Body of pancreas (tissue), 4 donors: ENCODE data around the gene ASS1. TPM values are rescaled to one million over a fixed set of nuclear protein-coding genes. Genes with fewer than 3 reads are reported as not detected.

ENCODE experiments used
- ATAC-seq: fragments of 150-250 bp; one replicate; pipeline ENCODE4 v1.9.1; 2016
- DNase-seq, 4 donors: peaks; one replicate each; pipeline ENCODE4 v3.0.0-alpha.2; 2019
- H3K27ac ChIP-seq, 4 donors: fragments of 200-600 bp; sonication (generic); 1 replicate in 3 of 4; 2 replicates in 1 of 4; pipeline versions ENCODE4 v1.5.1 to v1.6.1; 2016 to 2019; ENCODE audit warnings: mild to moderate bottlenecking in 1 of 4, mixed read lengths in 1 of 4, moderate library complexity in 1 of 4
- H3K27me3 ChIP-seq, 2 donors: fragments of 200-600 bp; sonication (generic); one replicate each; pipeline ENCODE4 v1.6.0; 2016; ENCODE audit warnings: mild to moderate bottlenecking in 1 of 2
- H3K36me3 ChIP-seq, 2 donors: fragments of 200-600 bp; sonication (generic); replicated peaks in 1 of 2; 2 replicates each; pipeline ENCODE4 v1.5.1; 2016; ENCODE audit warnings: low read depth in 2 of 2; ENCODE audit not compliant: insufficient read depth in 1 of 2
- H3K4me1 ChIP-seq: fragments of 200-600 bp; sonication (generic); one replicate; pipeline ENCODE4 v1.6.0; 2016
- H3K4me3 ChIP-seq, 2 donors: fragments of 200-600 bp; sonication (generic); 1 replicate in 1 of 2; 2 replicates in 1 of 2; pipeline ENCODE4 v1.5.1; 2016 to 2019
- H3K9me3 ChIP-seq, 3 donors: fragments of 200-600 bp; sonication (generic); 1 replicate in 2 of 3; 2 replicates in 1 of 3; pipeline ENCODE4 v1.5.1; 2016
- POLR2A ChIP-seq, 3 donors: fragments of 450-650 bp; IDR thresholded peaks; one replicate each; pipeline ENCODE4 v1.6.1; 2016; ENCODE audit warnings: antibody characterized with exemption in 3 of 3, mild to moderate bottlenecking in 2 of 3
- WGBS, 2 donors: methylation state at CpG; one replicate each; pipeline ENCODE4 v1.1.5; 2017; 5-methylcytosine and 5-hydroxymethylcytosine counted together
- intact Hi-C: fragments of 100-400 bp; cut with DNase I; formaldehyde crosslinking; loops from one replicate; pipeline ENCODE4 v1.15.1; 2023
- total RNA-seq, 2 donors: library from RNA; depleted of rRNA; stranded (reverse); fragments of >200 nt; gene quantifications; one replicate each; pipeline ENCODE4 v1.1.0, GENCODE V29; 2016
- TF ChIP-seq, protein P1 (sequence below), 7 experiments: fragments of 450-650 bp in 4 of 7; fragments of 200-600 bp in 3 of 7; sonication (generic) in 3 of 7; IDR thresholded peaks; one replicate each; pipeline ENCODE4 v1.5.1; 2016 to 2019; ENCODE audit warnings: antibody characterized with exemption in 7 of 7

The ASS1 gene
- total RNA-seq, 2 donors from 2014 or later = 31.6 to 120 TPM

DNA sequence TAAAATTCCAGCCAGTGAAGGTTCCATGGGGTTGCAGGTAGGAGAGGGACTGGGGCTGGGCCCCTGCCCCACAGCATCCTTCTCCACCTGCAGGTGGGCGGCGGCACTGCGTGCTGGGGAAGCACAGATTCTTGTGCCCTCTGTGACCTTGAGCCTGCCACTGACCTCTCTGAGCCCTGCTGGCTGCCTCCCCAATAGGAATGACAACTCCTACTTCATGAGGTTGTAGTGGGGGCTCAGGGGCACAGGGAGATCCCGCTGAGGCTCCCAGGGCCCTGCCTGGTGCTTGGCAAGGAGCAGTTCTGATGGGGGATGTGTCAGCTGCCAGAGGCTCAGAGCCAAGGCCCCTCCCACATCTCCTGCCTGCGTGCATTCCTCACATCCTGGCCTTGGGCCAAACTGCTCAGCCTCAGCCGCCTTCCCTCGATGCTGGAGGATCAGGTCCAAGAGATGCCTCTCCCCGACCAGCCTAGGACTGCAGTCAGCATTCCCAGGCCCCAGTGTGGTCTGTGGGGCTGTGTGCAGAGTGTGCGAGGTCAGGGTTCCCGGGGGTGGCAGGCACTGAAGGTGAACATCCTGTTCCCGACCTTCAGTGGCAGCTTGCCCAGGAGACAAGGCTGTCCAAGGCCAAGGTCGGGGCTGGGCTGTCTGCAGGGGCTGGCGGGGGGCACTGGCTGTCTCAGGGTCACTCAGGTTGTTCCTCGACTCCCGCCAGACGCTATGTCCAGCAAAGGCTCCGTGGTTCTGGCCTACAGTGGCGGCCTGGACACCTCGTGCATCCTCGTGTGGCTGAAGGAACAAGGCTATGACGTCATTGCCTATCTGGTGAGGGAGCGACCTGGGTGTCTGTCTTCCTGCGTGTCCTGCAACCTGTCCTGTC lies 7.0 kb downstream of the ASS1 start:
- H3K9me3 ChIP-seq = no peaks in the 10 kb centered on the region
- TF ChIP-seq POLR2A (IDR thresholded peaks at IDR 0.05) = no peak
- TF ChIP-seq, protein P1, sequence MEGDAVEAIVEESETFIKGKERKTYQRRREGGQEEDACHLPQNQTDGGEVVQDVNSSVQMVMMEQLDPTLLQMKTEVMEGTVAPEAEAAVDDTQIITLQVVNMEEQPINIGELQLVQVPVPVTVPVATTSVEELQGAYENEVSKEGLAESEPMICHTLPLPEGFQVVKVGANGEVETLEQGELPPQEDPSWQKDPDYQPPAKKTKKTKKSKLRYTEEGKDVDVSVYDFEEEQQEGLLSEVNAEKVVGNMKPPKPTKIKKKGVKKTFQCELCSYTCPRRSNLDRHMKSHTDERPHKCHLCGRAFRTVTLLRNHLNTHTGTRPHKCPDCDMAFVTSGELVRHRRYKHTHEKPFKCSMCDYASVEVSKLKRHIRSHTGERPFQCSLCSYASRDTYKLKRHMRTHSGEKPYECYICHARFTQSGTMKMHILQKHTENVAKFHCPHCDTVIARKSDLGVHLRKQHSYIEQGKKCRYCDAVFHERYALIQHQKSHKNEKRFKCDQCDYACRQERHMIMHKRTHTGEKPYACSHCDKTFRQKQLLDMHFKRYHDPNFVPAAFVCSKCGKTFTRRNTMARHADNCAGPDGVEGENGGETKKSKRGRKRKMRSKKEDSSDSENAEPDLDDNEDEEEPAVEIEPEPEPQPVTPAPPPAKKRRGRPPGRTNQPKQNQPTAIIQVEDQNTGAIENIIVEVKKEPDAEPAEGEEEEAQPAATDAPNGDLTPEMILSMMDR (IDR thresholded peaks at IDR 0.05) = peak in 5 of 7 experiments; percentile 14 to 39 (median 31)
- H3K27me3 ChIP-seq = no peaks in the 10 kb centered on the region
- DNase-seq = peak; percentile 78 to 93 (median 88)
- no peaks in the 10 kb centered on the region for H3K36me3 ChIP-seq
- peak overlapping the region; percentile 47 to 79 (median 70) for H3K27ac ChIP-seq
- peaks cover 50% of the 10 kb centered on the region for H3K4me1 ChIP-seq
- peak; percentile 62 for ATAC-seq
- no peak overlapping the region for H3K4me3 ChIP-seq
- 19 to 25% methylated on average over 5 to 23 of the region's 23 CpGs for WGBS, 2 donors
- intact Hi-C loops = no loop called here

DNA sequence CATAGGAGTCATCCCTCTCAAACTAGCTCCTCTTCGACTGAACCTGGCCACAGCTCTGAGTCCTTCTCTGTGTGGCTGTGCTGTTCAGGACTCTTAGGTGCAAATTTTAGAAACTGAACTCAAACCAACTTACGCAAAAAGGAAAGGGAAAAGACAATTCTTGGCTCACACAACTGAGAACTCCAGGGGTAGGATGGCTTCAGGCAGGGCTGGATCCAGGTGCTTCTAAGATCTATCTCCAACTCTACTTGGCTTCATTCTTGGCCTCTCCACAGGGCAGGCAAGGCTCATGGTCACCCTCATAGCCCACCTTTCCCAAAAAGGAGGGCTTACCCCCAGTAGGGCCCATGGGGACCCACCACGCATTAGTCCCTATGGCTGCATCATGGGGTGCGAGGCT lies 8.1 kb downstream of the ASS1 start:
- no peak overlapping the region for H3K4me3 ChIP-seq
- H3K9me3 ChIP-seq = no peaks in the 10 kb centered on the region
- H3K27me3 ChIP-seq = no peaks in the 10 kb centered on the region
- TF ChIP-seq, protein P1 (IDR thresholded peaks at IDR 0.05) = no peak
- TF ChIP-seq POLR2A (IDR thresholded peaks at IDR 0.05) = no peak
- no peaks in the 10 kb centered on the region for H3K36me3 ChIP-seq
- ATAC-seq (no peak), DNase-seq (no peak)
- intact Hi-C loops = no loop called here
- WGBS, 2 donors = 94 to 100% methylated on average over 4 of the region's 4 CpGs
- peak overlapping the region in 3 of 4 donors; percentile 62 to 79 (median 77) for H3K27ac ChIP-seq
- peaks cover 42% of the 10 kb centered on the region for H3K4me1 ChIP-seq

DNA sequence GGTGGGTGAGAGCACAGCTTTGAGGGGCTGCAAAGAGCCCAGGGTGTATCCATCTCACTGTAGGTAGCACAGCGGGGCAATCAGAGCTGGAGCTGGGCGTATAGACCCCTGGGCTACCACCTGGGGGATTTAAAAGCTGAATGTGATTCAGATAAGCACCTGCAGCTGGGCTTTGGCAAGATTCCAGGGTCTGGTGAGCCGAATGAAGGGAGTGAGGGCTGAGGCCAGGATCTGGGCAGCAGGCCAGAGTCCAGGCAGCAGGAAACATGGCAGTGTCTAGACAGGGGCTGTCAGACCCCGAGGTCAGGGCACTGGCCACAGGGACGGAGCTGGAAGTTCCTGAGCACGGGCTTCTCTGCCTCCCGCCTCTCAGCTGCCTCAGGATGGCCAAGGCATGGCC lies 8.7 kb downstream of the ASS1 start:
- Histone ChIP-seq H3K4me1 (peaks cover 42% of the 10 kb centered on the region), H3K27me3 (no peaks in the 10 kb centered on the region), H3K36me3 (no peaks in the 10 kb centered on the region), H3K27ac (peak overlapping the region; percentile 6 to 40 (median 26)), H3K4me3 (no peak overlapping the region), H3K9me3 (no peaks in the 10 kb centered on the region)
- peak; percentile 80 to 94 (median 88) for DNase-seq
- 15 to 21% methylated on average over 7 of the region's 7 CpGs for WGBS, 2 donors
- intact Hi-C loops = no loop called here
- no peak for TF ChIP-seq POLR2A (IDR thresholded peaks at IDR 0.05)
- TF ChIP-seq, protein P1 (IDR thresholded peaks at IDR 0.05) = no peak
- no peak for ATAC-seq

DNA sequence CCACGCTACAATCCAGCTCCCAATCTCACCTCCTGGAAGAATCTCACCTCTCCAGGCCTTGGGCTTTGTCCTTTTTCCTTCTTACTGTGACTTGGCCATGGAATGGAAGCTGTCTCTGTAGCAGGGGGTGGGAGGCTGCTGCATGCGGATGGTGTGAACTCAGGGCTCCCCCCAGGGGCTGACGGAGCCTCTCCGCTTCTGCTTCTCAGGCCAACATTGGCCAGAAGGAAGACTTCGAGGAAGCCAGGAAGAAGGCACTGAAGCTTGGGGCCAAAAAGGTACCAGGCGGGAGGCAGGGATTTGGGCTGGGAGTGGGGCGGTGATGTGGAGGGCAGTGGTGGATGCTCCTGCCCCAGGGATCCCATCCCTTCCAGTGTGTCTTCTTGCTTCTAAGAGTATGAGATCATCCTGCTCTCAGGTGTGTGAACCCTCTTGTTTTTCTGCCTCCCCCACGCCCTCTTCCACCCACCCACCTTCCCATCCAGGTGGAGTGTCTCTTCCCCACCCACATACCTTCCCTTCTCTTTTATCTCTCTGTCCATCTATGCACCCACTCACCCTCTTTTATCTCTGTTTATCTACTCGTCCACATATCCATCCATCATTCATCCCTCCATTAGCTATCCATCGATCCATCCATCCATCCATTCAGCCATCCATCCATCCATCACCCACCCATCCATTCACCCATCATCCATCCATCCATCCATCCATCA lies 9.5 kb downstream of the ASS1 start:
- DNase-seq (no peak), ATAC-seq (no peak)
- intact Hi-C loops = no loop called here
- Histone ChIP-seq H3K4me3 (no peak overlapping the region), H3K36me3 (no peaks in the 10 kb centered on the region), H3K4me1 (peaks cover 42% of the 10 kb centered on the region), H3K9me3 (no peaks in the 10 kb centered on the region), H3K27me3 (no peaks in the 10 kb centered on the region), H3K27ac (peak overlapping the region in 3 of 4 donors; percentile 6 to 40 (median 37))
- TF ChIP-seq, protein P1 (IDR thresholded peaks at IDR 0.05) = no peak
- no peak for TF ChIP-seq POLR2A (IDR thresholded peaks at IDR 0.05)
- 91 to 92% methylated on average over 10 of the region's 10 CpGs for WGBS, 2 donors
